Measurements from ENCODE around the gene SDHB.

SDHB gene

GRCh38 chr1:16986560-16986959 lies 67.3 kb downstream of the SDHB start:
- DNase-seq (ENCODE audit: low read depth), result no peak

- DNase-seq (ENCODE audit: low read depth), result no peak
These were observed 67.7 kb downstream of the SDHB start for GRCh38 chr1:16986113-16986512.

- DNase-seq (ENCODE audit: low read depth), result peak; percentile 35
These were observed 69.1 kb downstream of the SDHB start for GRCh38 chr1:16984717-16985116.

GRCh38 chr1:16983649-16984048 lies 70.2 kb downstream of the SDHB start:
- no peak for DNase-seq (ENCODE audit: low read depth)

GRCh38 chr1:16982902-16983301 lies 70.9 kb downstream of the SDHB start:
- DNase-seq (ENCODE audit: low read depth), result no peak

GRCh38 chr1:16981269-16981849 lies 72.5 kb downstream of the SDHB start:
- peak; percentile 76 for DNase-seq (ENCODE audit: low read depth)

- DNase-seq (ENCODE audit: low read depth), result no peak
These were observed 73.2 kb downstream of the SDHB start, which contains the start of gene MFAP2 for GRCh38 chr1:16980473-16981268. TSS of gene MFAP2 (minus strand) at chr1:16980620. CDS start at chr1:16978273, 2,347 bp downstream.

GRCh38 chr1:16979475-16980327 lies 74.1 kb downstream of the SDHB start:
- no peak for DNase-seq (ENCODE audit: low read depth)

- peak; percentile 48 for DNase-seq (ENCODE audit: low read depth)
These were observed 75.0 kb downstream of the SDHB start for GRCh38 chr1:16978567-16979474.

- DNase-seq (ENCODE audit: low read depth), result no peak
These were observed 75.7 kb downstream of the SDHB start for GRCh38 chr1:16978139-16978538.

GRCh38 chr1:16977377-16977776 lies 76.5 kb downstream of the SDHB start:
- no peak for DNase-seq (ENCODE audit: low read depth)

GRCh38 chr1:16976966-16977365 lies 76.9 kb downstream of the SDHB start:
- no peak for DNase-seq (ENCODE audit: low read depth)

GRCh38 chr1:16975838-16976237 lies 78.0 kb downstream of the SDHB start:
- no peak for DNase-seq (ENCODE audit: low read depth)

- DNase-seq (ENCODE audit: low read depth), result no peak
These were observed 78.6 kb downstream of the SDHB start for GRCh38 chr1:16975211-16975610.

GRCh38 chr1:16973215-16973614 lies 80.6 kb downstream of the SDHB start:
- DNase-seq (ENCODE audit: low read depth), result no peak

- DNase-seq (ENCODE audit: low read depth), result no peak
These were observed 81.5 kb downstream of the SDHB start for GRCh38 chr1:16972189-16972895.

- no peak for DNase-seq (ENCODE audit: low read depth)
These were observed 82.3 kb downstream of the SDHB start for GRCh38 chr1:16971341-16972188.

- DNase-seq (ENCODE audit: low read depth), result no peak
These were observed 83.5 kb downstream of the SDHB start for GRCh38 chr1:16970132-16970910.

GRCh38 chr1:16969651-16970050 lies 84.2 kb downstream of the SDHB start:
- no peak for DNase-seq (ENCODE audit: low read depth)

Data from non-pigmented ciliary epithelial cell (primary cell).